Measurements from ENCODE around the gene MYL10.

- TF ChIP-seq USF2 (IDR thresholded peaks at IDR 0.05; ENCODE audit: borderline replicate concordance, low read depth, low read length): no peak
- no peak for TF ChIP-seq TCF12 (IDR thresholded peaks at IDR 0.05; ENCODE audit: low read depth, low read length)
- TF ChIP-seq SIX5 (IDR thresholded peaks at IDR 0.05; ENCODE audit: low read depth, low read length, severe bottlenecking): no peak
- TF ChIP-seq KLF5 (IDR thresholded peaks at IDR 0.05; ENCODE audit: partially characterized antibody): no peak
- TF ChIP-seq RFX5 (IDR thresholded peaks at IDR 0.05; ENCODE audit: low read depth, low read length): no peak
- TF ChIP-seq, protein P1, sequence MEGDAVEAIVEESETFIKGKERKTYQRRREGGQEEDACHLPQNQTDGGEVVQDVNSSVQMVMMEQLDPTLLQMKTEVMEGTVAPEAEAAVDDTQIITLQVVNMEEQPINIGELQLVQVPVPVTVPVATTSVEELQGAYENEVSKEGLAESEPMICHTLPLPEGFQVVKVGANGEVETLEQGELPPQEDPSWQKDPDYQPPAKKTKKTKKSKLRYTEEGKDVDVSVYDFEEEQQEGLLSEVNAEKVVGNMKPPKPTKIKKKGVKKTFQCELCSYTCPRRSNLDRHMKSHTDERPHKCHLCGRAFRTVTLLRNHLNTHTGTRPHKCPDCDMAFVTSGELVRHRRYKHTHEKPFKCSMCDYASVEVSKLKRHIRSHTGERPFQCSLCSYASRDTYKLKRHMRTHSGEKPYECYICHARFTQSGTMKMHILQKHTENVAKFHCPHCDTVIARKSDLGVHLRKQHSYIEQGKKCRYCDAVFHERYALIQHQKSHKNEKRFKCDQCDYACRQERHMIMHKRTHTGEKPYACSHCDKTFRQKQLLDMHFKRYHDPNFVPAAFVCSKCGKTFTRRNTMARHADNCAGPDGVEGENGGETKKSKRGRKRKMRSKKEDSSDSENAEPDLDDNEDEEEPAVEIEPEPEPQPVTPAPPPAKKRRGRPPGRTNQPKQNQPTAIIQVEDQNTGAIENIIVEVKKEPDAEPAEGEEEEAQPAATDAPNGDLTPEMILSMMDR (IDR thresholded peaks at IDR 0.05 in 2 of 3, conservative IDR thresholded peaks at IDR 0.05 in 1 of 3; ENCODE audit: control insufficient read depth in 2 of 3, extremely low read depth in 1 of 3, insufficient read depth in 1 of 3, low read depth in 3 of 3, low read length in 3 of 3): no peak
- no peak for TF ChIP-seq POLR2A (IDR thresholded peaks at IDR 0.05; ENCODE audit: low read depth, low read length)
Observed at GRCh38 chr7:101650579-101651081, 21.5 kb upstream of the MYL10 start.
